ENCODE results near the gene ZCCHC13. TPM values are rescaled to one million over a fixed set of nuclear protein-coding genes. Genes with fewer than 3 reads are reported as not detected.

The ZCCHC13 gene
- total RNA-seq, 1 experiment from 2014 or later, result not detected

DNA sequence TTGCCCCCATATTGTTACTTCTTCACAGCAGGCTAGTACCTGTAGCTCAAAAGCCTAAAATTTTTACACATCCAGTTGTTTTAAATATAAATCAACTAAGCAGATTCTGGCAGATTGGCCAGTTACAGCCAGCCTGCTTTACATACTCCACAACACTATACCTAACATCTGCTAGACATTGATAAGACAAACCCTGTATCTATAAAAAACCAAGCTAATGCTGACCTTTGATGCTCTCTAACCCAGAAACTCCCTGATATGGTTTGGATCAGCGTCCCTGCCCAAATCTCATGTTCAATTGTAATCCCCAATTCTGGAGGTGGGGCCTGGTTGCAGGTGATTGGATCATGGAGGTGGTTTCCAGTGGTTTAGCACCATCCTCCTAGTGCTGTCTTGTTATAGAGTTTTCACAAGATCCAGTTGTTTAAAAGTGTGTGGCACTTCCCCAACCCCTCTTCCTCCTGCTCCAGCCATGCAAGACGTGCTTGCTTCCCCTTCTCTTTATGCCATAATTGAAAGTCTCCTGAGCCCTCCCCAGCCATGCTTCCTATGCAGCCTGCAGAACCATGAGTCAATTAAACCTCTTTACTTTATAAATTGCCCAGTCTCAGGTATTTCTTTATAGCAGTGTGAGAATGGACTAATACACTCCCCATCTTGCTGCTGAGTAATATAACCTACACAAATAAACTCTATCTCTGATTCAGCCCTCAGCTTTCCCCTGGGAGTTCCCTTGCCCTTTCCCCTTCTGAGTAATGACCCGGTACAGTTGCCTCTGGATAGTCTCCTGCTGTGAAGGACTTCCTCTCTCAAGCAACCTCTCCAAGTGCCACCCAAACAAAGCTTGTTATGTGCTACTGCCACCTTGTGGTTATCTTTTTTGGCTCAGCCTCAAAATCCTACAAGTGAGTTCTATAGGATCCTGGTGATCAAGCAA lies 39.6 kb downstream of the ZCCHC13 start:
- no peak overlapping the region for H3K27ac ChIP-seq
- H3K4me3 ChIP-seq, result no peak overlapping the region
- no peaks in the 10 kb centered on the region for H3K9me3 ChIP-seq (replicated peaks)
- peaks cover 6% of the 10 kb centered on the region for H3K4me1 ChIP-seq (replicated peaks)
- no peaks in the 10 kb centered on the region for H3K36me3 ChIP-seq
- no peaks in the 10 kb centered on the region for H3K27me3 ChIP-seq (replicated peaks)
- DNase-seq (ENCODE audit: low read depth in 1 of 2, low spot score in 2 of 2), result peak; percentile 84 to 90

DNA sequence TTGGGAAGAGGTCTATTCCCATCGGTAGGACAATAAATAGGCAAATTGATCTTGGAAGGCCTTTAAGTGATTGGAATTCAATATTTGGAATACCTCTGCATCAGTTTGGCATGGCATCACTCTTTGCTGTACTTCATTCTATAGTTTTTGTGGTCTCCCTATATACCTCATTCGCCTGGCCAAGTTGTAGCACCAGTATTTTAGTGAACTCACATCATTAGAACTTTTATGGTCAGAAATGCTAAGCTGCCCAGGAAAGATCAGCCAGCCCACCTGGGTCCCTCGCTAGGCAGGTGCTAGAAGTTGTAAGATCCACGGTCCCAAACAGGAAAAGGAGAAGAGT lies 40.3 kb downstream of the ZCCHC13 start:
- Histone ChIP-seq H3K4me3 (no peak overlapping the region), H3K27me3 (replicated peaks) (no peaks in the 10 kb centered on the region), H3K4me1 (replicated peaks) (peaks cover 10% of the 10 kb centered on the region), H3K9me3 (replicated peaks) (no peaks in the 10 kb centered on the region), H3K27ac (no peak overlapping the region), H3K36me3 (no peaks in the 10 kb centered on the region)
- no peak for DNase-seq (ENCODE audit: low read depth in 1 of 2, low spot score in 2 of 2)

DNA sequence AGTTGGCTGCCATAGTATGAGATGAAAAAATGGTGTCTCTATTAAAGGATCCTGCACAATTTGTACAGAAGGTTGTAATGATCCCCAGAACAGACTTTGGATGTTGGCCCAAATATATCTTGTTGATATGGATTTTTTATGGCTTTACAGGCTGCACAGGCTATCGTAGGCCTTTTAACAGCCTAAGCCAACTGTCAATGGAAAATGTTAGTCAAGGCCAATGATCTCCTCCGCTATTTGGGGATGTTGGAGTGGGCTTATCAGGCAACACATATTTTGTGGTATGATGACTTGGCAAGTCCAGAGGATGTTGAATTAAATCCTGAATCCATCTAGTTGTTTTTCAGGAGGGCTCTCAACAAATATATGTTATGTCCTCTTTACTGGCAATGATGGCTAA lies 42.1 kb downstream of the ZCCHC13 start:
- H3K27me3 ChIP-seq (replicated peaks), result no peaks in the 10 kb centered on the region
- H3K4me3 ChIP-seq, result no peak overlapping the region
- peaks cover 20% of the 10 kb centered on the region for H3K4me1 ChIP-seq (replicated peaks)
- no peaks in the 10 kb centered on the region for H3K9me3 ChIP-seq (replicated peaks)
- H3K27ac ChIP-seq, result no peak overlapping the region
- no peaks in the 10 kb centered on the region for H3K36me3 ChIP-seq
- DNase-seq (ENCODE audit: low read depth in 1 of 2, low spot score in 2 of 2), result no peak

DNA sequence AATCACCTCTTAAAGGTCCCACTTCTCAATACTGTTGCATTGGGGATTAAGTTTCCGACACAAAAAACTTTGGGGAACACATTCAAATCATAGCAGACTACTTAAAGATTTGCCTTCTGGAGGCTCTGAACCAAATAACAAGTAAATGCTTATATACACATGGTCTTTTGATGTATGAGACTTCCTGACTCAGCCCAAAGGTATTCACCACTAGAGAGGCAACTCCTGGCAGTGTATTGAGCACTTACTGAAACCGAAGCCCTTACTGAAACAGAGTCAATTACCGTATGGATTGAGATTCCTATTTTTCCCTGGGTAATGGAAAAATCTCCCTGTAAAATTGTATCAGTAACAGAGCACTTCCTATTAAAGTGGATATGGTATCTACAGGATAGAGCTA lies 45.4 kb downstream of the ZCCHC13 start:
- Histone ChIP-seq H3K36me3 (no peaks in the 10 kb centered on the region), H3K9me3 (replicated peaks) (no peaks in the 10 kb centered on the region), H3K27me3 (replicated peaks) (no peaks in the 10 kb centered on the region), H3K4me3 (no peak overlapping the region), H3K27ac (no peak overlapping the region), H3K4me1 (replicated peaks) (peaks cover 25% of the 10 kb centered on the region)
- peak; percentile 28 to 40 for DNase-seq (ENCODE audit: low read depth in 1 of 2, low spot score in 2 of 2)

DNA sequence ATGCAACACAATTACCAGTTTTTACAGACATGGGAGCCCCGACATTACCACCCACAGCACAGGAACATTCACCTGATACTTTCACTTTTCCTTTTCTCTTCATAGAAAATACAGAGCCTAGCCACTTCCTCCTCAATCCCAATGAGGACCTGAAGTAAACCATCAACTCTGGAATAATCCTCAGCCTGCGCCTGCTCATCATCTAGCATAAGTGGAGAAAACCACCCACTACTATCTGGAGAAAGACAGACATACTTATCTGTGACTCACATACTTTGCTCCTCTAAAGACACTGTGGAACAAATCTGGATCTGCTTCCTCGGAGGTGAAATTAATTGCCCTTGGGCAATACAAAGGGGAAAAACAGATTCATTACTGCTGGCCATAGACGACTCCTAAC lies 47.8 kb downstream of the ZCCHC13 start:
- Histone ChIP-seq H3K9me3 (replicated peaks) (no peaks in the 10 kb centered on the region), H3K4me3 (peak overlapping the region; percentile 4), H3K4me1 (replicated peaks) (peaks cover 25% of the 10 kb centered on the region), H3K27ac (peak overlapping the region; percentile 17), H3K36me3 (no peaks in the 10 kb centered on the region), H3K27me3 (replicated peaks) (no peaks in the 10 kb centered on the region)
- peak; percentile 43 to 64 for DNase-seq (ENCODE audit: low read depth in 1 of 2, low spot score in 2 of 2)

DNA sequence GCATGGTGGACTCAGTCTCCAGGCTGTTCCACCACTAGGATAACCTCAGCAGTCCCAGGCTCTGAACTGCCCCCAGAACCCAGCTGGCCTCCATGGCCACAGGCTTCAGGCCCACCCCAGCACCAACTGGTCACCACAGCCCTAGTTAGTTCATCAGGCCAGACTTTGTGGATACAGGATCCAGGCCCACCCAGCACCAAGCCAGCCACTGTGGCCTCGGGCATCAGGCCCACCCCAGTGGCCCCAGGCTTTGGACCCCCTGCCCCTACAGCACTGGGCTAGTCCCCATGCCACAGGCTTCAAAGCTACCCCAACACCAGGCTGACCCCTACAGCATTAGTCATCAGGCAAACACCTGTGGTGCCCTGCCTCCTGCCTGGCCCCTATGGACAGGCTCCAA lies 50.0 kb downstream of the ZCCHC13 start:
- H3K27me3 ChIP-seq (replicated peaks), result no peaks in the 10 kb centered on the region
- peaks cover 23% of the 10 kb centered on the region for H3K4me1 ChIP-seq (replicated peaks)
- no peak for DNase-seq (ENCODE audit: low read depth in 1 of 2, low spot score in 2 of 2)
- H3K36me3 ChIP-seq, result no peaks in the 10 kb centered on the region
- H3K4me3 ChIP-seq, result no peak overlapping the region
- H3K27ac ChIP-seq, result no peak overlapping the region
- no peaks in the 10 kb centered on the region for H3K9me3 ChIP-seq (replicated peaks)

Other genes with a start within 250 kb of the ZCCHC13 start
- gene SLC16A2, start 117.3 kb downstream of the ZCCHC13 start, total RNA-seq (2014; rRNA removed; shearing (Covaris generic)), result 11.9 and 14.1 TPM in 2 replicates

Data from SJSA1 (cell line).